GM21515 (cell line): ENCODE results near the gene TFAP2E.

Experiments
- ATAC-seq: cut with Tn5 transposase; IDR thresholded peaks from one replicate; pipeline ENCODE4 v1.9.1; 2021; ENCODE audit not compliant: unreplicated experiment

The TFAP2E gene

GRCh38 chr1:35592991-35593769 is 20.1 kb downstream of the TFAP2E start:
- ATAC-seq, result no peak

GRCh38 chr1:35594005-35594760 is 21.1 kb downstream of the TFAP2E start:
- no peak for ATAC-seq

- ATAC-seq, result no peak
These were observed 22.6 kb downstream of the TFAP2E start for GRCh38 chr1:35595684-35596083.

GRCh38 chr1:35597870-35598269 is 24.8 kb downstream of the TFAP2E start:
- no peak for ATAC-seq

GRCh38 chr1:35598895-35599294 is 25.8 kb downstream of the TFAP2E start:
- no peak for ATAC-seq

GRCh38 chr1:35599411-35599810 is 26.3 kb downstream of the TFAP2E start:
- ATAC-seq, result no peak

- no peak for ATAC-seq
These were observed 27.5 kb downstream of the TFAP2E start for GRCh38 chr1:35600593-35600992.

GRCh38 chr1:35603468-35603867 is 30.4 kb downstream of the TFAP2E start:
- no peak for ATAC-seq

- ATAC-seq, result no peak
These were observed 30.8 kb downstream of the TFAP2E start for GRCh38 chr1:35603941-35604340.

GRCh38 chr1:35605071-35605866 is 32.2 kb downstream of the TFAP2E start:
- no peak for ATAC-seq

GRCh38 chr1:35605867-35606182 is 32.7 kb downstream of the TFAP2E start:
- no peak for ATAC-seq

GRCh38 chr1:35611655-35612054 is 38.5 kb downstream of the TFAP2E start:
- no peak for ATAC-seq

GRCh38 chr1:35615440-35615839 is 42.3 kb downstream of the TFAP2E start:
- no peak for ATAC-seq

- no peak for ATAC-seq
These were observed 46.4 kb downstream of the TFAP2E start for GRCh38 chr1:35619237-35620121.

GRCh38 chr1:35622510-35623178 is 49.5 kb downstream of the TFAP2E start:
- ATAC-seq, result no peak

- no peak for ATAC-seq
These were observed 50.7 kb downstream of the TFAP2E start for GRCh38 chr1:35623832-35624231.

GRCh38 chr1:35629051-35629450 is 55.9 kb downstream of the TFAP2E start:
- no peak for ATAC-seq

GRCh38 chr1:35631396-35631795 is 58.3 kb downstream of the TFAP2E start:
- ATAC-seq, result no peak

GRCh38 chr1:35633547-35633946 is 60.4 kb downstream of the TFAP2E start:
- no peak for ATAC-seq

GRCh38 chr1:35637401-35637809 is 64.3 kb downstream of the TFAP2E start:
- ATAC-seq, result no peak
